ENCODE measurements around the gene TMEM200A. TPM values are rescaled to one million over a fixed set of nuclear protein-coding genes. Genes with fewer than 3 reads are reported as not detected.

TMEM200A gene
- total and polyA plus RNA-seq, 4 experiments from 2014 or later = 1.1 to 4.8 (median 1.9) TPM

Other genes starting within 250 kb of the TMEM200A start
- 10 to 100 TPM; 24.1 to 29.7 TPM for gene SAMD3, start 143.1 kb upstream of the TMEM200A start, total RNA-seq
- gene SAMD3, start 143.1 kb upstream of the TMEM200A start, polyA plus RNA-seq = 10 to 100 TPM; 55.1 to 69.2 TPM

Measured in CD4-positive, alpha-beta memory T cell (primary cell).